Upper lobe of left lung (tissue), 4 donors: ENCODE results near the gene OR2T11.
"Not testable (repeated sequence)": the region's sequence is repeated elsewhere in the genome, so short reads cannot be mapped to it uniquely, and the experiment has no call there.

Experiments
- POLR2A ChIP-seq, 4 donors: fragments of 450-650 bp; IDR thresholded peaks; one replicate each; pipeline ENCODE4 v1.5.1; 2016 to 2017; ENCODE audit warnings: antibody characterized with exemption in 4 of 4, mild to moderate bottlenecking in 2 of 4
- TF ChIP-seq, protein P1 (sequence below), 6 experiments: fragments of 450-650 bp in 4 of 6; fragments of 200-600 bp in 2 of 6; sonication (generic) in 2 of 6; IDR thresholded peaks; one replicate each; pipeline ENCODE4 v1.5.1; 2016 to 2019; ENCODE audit warnings: antibody characterized with exemption in 6 of 6

DNA sequence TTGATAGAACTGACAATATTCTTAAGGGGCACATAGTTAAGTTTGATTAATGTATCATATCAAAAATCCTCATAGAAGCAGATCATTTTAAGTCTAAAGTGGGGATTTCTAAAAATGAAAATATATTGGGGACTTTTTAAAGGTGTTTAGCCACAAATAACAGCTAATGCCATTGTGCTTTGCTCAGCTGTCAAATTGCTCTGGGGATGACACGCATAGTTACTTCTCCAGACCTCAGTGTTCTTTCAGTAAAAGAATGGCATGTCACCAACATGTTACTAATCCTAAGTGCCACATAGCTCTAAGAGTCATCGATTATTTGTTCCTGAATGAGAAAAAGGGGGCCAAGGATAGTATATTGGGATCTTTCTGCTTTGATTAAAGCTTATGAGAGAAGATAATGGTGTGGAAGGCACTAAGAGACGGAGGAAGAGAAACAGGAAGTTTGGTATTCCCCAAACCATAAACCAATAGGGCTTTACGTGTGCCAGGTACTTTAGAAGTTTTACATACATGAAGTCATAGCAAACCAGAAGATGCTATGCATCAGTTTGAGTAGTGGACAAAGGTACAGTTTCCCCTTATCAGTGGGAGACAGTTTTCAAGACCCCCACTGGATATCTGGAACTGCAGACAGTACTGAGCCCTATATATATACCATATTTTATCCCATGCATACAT lies 8.2 kb upstream of the OR2T11 start:
- TF ChIP-seq POLR2A (IDR thresholded peaks at IDR 0.05) = not testable (repeated sequence)
- TF ChIP-seq, protein P1, sequence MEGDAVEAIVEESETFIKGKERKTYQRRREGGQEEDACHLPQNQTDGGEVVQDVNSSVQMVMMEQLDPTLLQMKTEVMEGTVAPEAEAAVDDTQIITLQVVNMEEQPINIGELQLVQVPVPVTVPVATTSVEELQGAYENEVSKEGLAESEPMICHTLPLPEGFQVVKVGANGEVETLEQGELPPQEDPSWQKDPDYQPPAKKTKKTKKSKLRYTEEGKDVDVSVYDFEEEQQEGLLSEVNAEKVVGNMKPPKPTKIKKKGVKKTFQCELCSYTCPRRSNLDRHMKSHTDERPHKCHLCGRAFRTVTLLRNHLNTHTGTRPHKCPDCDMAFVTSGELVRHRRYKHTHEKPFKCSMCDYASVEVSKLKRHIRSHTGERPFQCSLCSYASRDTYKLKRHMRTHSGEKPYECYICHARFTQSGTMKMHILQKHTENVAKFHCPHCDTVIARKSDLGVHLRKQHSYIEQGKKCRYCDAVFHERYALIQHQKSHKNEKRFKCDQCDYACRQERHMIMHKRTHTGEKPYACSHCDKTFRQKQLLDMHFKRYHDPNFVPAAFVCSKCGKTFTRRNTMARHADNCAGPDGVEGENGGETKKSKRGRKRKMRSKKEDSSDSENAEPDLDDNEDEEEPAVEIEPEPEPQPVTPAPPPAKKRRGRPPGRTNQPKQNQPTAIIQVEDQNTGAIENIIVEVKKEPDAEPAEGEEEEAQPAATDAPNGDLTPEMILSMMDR (IDR thresholded peaks at IDR 0.05) = not testable (repeated sequence)
